NT2/D1 (cell line): Measurements from ENCODE around the gene HSD17B3.

ENCODE experiments used
- SUZ12 ChIP-seq: IDR thresholded peaks from 2 replicates; pipeline ENCODE4 v1.6.1; 2011; ENCODE audit not compliant: insufficient read length, insufficient read depth; ENCODE audit errors: extremely low read depth
- YY1 ChIP-seq: IDR thresholded peaks from 2 replicates; pipeline ENCODE4 v1.6.1; 2011; ENCODE audit not compliant: insufficient read length, insufficient read depth

DNA sequence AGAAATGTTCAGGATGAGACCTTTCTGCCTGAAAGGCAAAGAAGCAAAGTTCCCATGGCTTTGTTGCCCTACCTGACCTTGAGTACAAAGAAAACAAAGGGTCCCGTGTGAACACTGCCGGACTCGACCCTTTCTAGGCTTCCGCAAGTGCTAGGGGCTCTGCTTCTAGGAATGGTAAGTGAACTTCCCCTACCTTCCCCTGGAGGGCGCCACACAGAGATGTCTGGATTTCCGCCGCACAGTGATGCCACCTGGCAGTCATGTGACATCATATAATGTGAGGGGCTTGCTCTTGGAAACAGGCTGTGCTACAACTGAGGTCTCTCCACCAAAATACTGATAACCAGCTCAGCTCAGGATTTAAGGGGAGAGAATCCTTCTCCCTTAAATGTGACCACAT lies 56.6 kb downstream of the HSD17B3 start:
- TF ChIP-seq YY1 (no peak), SUZ12 (no peak)
